Testis (tissue), 3 donors: Measurements from ENCODE around the gene IL5RA. TPM values are rescaled to one million over a fixed set of nuclear protein-coding genes. Genes with fewer than 3 reads are reported as not detected.

Experiments used
- DNase-seq: peaks from one replicate; pipeline ENCODE4 v3.0.0-alpha.2; 2019
- H3K27ac ChIP-seq, 2 donors: fragments of 200-600 bp; sonication (generic); one replicate each; pipeline ENCODE4 v1.5.1; 2019
- H3K27me3 ChIP-seq: fragments of 200-600 bp; sonication (generic); one replicate; pipeline ENCODE4 v1.5.1; 2019
- H3K36me3 ChIP-seq: fragments of 200-600 bp; sonication (generic); one replicate; pipeline ENCODE4 v1.5.1; 2017; ENCODE audit warnings: low read depth; ENCODE audit errors: missing control alignments
- H3K4me1 ChIP-seq: fragments of 200-600 bp; sonication (generic); one replicate; pipeline ENCODE4 v1.5.1; 2019
- H3K4me3 ChIP-seq, 2 donors: fragments of 200-600 bp; sonication (generic); one replicate each; pipeline ENCODE4 v1.5.1; 2017 to 2019
- H3K9me3 ChIP-seq: fragments of 200-600 bp; sonication (generic); one replicate; pipeline ENCODE4 v1.5.1; 2017
- POLR2A ChIP-seq: fragments of 450-650 bp; IDR thresholded peaks from one replicate; pipeline ENCODE4 v1.6.1; 2017; ENCODE audit warnings: antibody characterized with exemption, mild to moderate bottlenecking, moderate library complexity
- WGBS, 2 donors: methylation state at CpG; one replicate each; pipeline ENCODE4 v1.1.5; 2018; 5-methylcytosine and 5-hydroxymethylcytosine counted together
- intact Hi-C: fragments of 100-400 bp; cut with DNase I; formaldehyde crosslinking; loops from one replicate; pipeline ENCODE4 v1.15.1; 2023; ENCODE audit warnings: low total_unique reads
- polyA plus RNA-seq: library from polyadenylated mRNA; stranded (reverse); fragments of 350-450 nt; fragmentation: Illumina TruSeq; extraction: RNeasy Lipid Tissue Mini Kit (QIAGEN cat#74804); gene quantifications from one replicate; pipeline ENCODE4 v1.2.3, GENCODE V29; 2014; ENCODE audit warnings: low read depth, low replicate concordance; ENCODE audit not compliant: insufficient read depth
- total RNA-seq, 2 donors: library from RNA; depleted of rRNA; stranded (reverse); fragments of >200 nt; gene quantifications; one replicate each; pipeline ENCODE4 v1.2.3, GENCODE V29; 2016
- TF ChIP-seq, protein P1 (sequence below), 3 experiments: fragments of 450-650 bp in 2 of 3; fragments of 200-600 bp in 1 of 3; sonication (generic) in 1 of 3; IDR thresholded peaks; one replicate each; pipeline ENCODE4 v1.5.1; 2016 to 2019; ENCODE audit warnings: antibody characterized with exemption in 3 of 3, mild to moderate bottlenecking in 2 of 3, moderate library complexity in 1 of 3

IL5RA gene
- total and polyA plus RNA-seq, 3 donors from 2014 or later, result 0.43 to 1.8 (median 0.87) TPM

DNA sequence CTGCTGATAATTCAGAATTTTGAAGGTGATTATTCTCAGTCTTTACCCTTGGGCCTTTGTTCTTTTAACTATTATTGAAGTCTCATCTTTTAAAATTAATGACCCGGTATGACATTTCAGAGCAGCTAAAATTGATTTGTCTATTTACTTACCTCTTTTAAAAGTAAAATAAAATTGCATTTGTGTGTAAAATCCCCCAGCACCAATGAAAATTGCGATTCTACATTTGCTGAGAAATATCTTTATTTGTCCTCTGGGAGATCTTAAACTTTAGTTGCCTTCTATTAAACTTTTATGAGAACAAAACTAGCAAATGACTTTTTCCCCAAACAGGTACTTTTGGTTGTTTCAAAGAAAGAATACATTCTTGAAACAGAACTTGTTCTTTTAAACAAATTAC is 7.5 kb upstream of the IL5RA start:
- TF ChIP-seq, protein P1, sequence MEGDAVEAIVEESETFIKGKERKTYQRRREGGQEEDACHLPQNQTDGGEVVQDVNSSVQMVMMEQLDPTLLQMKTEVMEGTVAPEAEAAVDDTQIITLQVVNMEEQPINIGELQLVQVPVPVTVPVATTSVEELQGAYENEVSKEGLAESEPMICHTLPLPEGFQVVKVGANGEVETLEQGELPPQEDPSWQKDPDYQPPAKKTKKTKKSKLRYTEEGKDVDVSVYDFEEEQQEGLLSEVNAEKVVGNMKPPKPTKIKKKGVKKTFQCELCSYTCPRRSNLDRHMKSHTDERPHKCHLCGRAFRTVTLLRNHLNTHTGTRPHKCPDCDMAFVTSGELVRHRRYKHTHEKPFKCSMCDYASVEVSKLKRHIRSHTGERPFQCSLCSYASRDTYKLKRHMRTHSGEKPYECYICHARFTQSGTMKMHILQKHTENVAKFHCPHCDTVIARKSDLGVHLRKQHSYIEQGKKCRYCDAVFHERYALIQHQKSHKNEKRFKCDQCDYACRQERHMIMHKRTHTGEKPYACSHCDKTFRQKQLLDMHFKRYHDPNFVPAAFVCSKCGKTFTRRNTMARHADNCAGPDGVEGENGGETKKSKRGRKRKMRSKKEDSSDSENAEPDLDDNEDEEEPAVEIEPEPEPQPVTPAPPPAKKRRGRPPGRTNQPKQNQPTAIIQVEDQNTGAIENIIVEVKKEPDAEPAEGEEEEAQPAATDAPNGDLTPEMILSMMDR (IDR thresholded peaks at IDR 0.05), result no peak
- TF ChIP-seq POLR2A, result no peak
- Histone ChIP-seq H3K27me3 (no peaks in the 10 kb centered on the region), H3K27ac (no peak overlapping the region), H3K4me1 (no peaks in the 10 kb centered on the region), H3K4me3 (no peak overlapping the region), H3K36me3 (no peaks in the 10 kb centered on the region), H3K9me3 (no peaks in the 10 kb centered on the region)
- no peak for DNase-seq
- WGBS, 2 donors, result 87 to 88% methylated on average over 2 of the region's 2 CpGs
- intact Hi-C loops, result no loop called here

DNA sequence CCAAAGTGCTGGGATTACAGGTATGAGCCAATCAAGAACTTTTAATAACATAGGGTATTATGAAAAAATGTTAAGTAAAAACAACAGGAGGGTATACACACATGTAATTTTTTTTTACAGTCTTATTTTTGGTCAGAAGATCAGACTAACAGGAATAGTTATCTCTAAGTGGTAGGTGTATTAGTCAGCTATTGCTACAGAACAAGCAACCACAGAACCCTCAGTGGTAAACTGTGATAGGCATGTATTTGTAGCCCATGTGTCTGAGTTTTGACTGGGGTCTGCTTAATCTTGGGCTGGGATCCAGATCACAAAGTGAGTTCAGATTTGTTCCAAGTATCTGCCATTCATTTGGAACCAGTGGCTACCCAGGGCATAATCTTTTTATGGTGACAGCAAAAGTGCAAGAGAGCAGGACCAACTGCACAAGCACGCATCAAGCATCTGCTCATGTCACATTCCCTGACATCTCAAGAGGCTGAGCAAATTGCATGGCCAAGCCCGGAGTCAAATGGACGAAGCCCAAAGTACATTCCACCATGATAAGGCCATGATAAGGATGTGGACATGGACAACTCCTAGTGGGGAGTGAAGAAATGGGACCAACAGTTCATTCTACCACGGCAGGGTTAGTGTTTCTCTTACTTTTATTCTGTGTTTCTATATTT is 3.0 kb upstream of the IL5RA start:
- no peaks in the 10 kb centered on the region for H3K36me3 ChIP-seq
- intact Hi-C loops, result no loop called here
- no peaks in the 10 kb centered on the region for H3K9me3 ChIP-seq
- H3K27me3 ChIP-seq, result no peaks in the 10 kb centered on the region
- no peak for DNase-seq
- H3K4me1 ChIP-seq, result no peaks in the 10 kb centered on the region
- WGBS, 2 donors, result 74 to 82% methylated on average over 4 of the region's 4 CpGs
- H3K27ac ChIP-seq, result no peak overlapping the region
- H3K4me3 ChIP-seq, result no peak overlapping the region
- TF ChIP-seq, protein P1 (IDR thresholded peaks at IDR 0.05), result no peak
- no peak for TF ChIP-seq POLR2A

DNA sequence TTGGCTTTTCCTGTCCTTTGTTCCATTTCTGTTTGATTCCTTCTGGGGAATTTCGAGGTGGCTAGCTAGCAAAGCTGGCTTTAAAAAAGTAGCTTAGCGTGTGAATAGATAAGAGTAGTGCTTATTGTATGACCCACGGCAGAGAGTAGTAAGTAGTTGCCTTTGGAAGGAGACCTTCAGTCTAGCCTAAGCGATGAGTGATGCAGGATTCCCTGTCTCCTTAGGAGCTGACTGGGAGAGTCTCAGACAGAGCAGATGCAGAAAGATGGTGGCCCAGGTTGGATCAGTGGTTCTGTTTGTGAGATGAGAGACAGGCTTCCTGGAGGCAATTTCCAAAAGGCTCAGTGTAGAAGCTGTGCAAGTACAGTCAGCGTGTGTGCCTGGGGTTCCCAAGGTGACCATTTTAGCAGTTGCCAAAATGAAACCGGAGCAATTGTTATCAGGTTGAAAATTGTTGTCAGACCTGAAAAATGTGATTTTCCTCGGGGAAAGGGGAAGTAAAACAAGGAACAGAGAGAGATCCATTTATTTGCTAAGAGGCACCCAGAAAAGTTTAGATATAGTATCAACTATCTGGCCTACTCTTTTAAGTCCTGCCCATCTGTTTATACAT is 681 bp upstream of the IL5RA start:
- Histone ChIP-seq H3K4me1 (no peaks in the 10 kb centered on the region), H3K9me3 (no peaks in the 10 kb centered on the region), H3K27ac (no peak overlapping the region), H3K4me3 (no peak overlapping the region), H3K27me3 (no peaks in the 10 kb centered on the region), H3K36me3 (no peaks in the 10 kb centered on the region)
- TF ChIP-seq, protein P1 (IDR thresholded peaks at IDR 0.05), result no peak
- TF ChIP-seq POLR2A, result no peak
- no peak for DNase-seq
- WGBS, 2 donors, result 57 to 62% methylated on average over 7 of the region's 7 CpGs
- intact Hi-C loops, result no loop called here

DNA sequence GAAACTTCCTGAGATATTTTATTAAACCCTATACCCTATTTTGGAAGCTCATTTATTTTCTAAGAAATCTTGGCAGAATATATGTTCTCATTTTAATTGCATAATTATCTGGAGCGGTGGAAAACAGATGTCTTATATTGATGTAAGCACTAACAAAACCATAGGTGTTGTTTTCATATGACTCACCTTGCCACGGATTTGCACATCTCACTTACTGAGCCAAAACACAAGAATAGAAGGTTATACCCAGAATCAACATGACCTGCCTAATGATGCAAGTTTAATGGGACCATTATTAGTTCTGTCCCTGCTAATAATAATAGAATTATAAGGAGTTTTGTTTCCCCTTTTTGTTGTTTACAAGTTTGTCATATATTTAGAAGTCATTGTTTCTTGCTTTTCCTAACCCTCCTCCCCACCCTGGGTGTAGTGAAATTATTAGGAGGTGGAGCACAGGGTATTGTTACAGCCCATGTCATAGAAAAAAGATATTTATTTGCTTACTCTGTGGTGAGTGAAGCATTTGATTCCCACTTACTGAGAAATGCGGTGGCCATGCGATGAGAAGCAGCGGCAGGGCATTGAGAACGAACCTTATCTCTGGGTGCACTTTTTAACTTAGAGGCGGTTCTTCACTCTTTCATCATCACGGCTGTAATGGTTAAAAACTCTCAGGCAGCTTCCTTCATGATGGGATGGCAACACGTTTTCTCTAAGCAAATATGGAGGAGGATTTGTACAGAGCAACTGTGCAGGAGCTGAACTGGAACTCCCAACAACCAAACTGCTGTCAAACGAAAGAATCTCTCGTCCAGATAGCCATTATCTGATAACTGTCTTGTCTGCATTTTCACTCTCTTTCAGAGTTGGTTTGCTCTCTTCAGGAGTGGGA is 521 bp downstream of the IL5RA start:
- no peaks in the 10 kb centered on the region for H3K9me3 ChIP-seq
- H3K4me1 ChIP-seq, result no peaks in the 10 kb centered on the region
- 41 to 45% methylated on average over 11 of the region's 11 CpGs for WGBS, 2 donors
- H3K36me3 ChIP-seq, result no peaks in the 10 kb centered on the region
- intact Hi-C loops, result no loop called here
- TF ChIP-seq POLR2A, result no peak
- TF ChIP-seq, protein P1 (IDR thresholded peaks at IDR 0.05), result no peak
- no peak for DNase-seq
- H3K4me3 ChIP-seq, result no peak overlapping the region
- no peaks in the 10 kb centered on the region for H3K27me3 ChIP-seq
- H3K27ac ChIP-seq, result no peak overlapping the region
